NT2/D1 (cell line): Measurements from ENCODE around the gene SPCS2.

Experiments
- YY1 ChIP-seq: IDR thresholded peaks from 2 replicates; pipeline ENCODE4 v1.6.1; 2011; ENCODE audit not compliant: insufficient read length, insufficient read depth
- ZNF274 ChIP-seq: IDR thresholded peaks from 2 replicates; pipeline ENCODE4 v1.6.1; 2011; ENCODE audit warnings: mild to moderate bottlenecking, low read depth, low read length

DNA sequence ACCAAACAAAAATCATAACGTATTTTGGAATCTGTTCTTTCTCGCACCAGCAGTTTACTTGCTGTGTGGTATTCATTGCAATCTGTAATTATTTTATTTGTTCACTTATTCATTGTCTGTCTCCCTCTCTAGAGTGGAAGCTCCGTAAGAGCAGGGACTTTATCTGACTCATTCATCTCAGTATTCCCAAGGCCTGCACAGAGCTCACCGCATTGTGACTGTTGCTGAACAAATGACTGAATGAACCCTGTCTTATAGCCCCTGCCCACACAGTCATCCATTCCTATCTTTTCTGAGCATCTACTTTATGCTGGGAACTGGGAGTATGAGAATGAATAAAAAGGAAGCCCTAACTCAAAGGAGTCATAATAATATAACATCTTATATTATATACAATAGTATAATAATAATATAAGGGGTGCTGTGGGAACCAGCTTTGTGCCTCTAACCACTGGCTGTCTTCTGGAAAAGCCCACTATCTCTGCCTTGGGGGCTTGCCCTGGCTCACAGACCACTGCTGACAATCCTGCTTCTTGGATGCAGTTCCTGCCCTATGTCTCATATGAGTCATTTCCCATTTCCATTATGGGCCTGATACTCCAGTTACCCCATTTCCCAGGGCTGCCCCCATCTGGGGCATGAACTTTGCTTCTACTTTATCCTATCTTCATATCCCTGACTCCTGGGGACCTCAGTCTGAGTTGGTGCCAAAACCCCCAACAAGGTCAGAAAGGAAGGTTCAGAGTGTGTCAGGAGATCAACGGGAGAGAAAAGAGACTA lies 11.2 kb upstream of the SPCS2 start:
- no peak for TF ChIP-seq YY1
- no peak for TF ChIP-seq ZNF274
